Stimulated activated memory B cell treated with anti-CD40 and anti-IgM and Interleukin-4, amounts not matched to agents 10 μg/mL and 1 μg/mL and 100 μg/mL, for 72 hours (primary cell): ENCODE measurements around the gene TRPC4.

Experiments
- ATAC-seq: fragments of 150-1000 bp; cut with Tn5 transposase; 2 replicates; pipeline ENCODE4 v1.10.0; 2021
- H3K27ac Mint-ChIP-seq: one replicate; pipeline ENCODE4 v1.8.0; 2022; ENCODE audit warnings: mild to moderate bottlenecking, mixed read lengths
- H3K27me3 Mint-ChIP-seq: one replicate; pipeline ENCODE4 v1.8.0; 2022; ENCODE audit warnings: mixed read lengths
- H3K36me3 Mint-ChIP-seq: one replicate; pipeline ENCODE4 v1.8.0; 2022; ENCODE audit warnings: mixed read lengths
- H3K4me1 Mint-ChIP-seq: one replicate; pipeline ENCODE4 v1.8.0; 2022; ENCODE audit warnings: mixed read lengths
- H3K4me3 Mint-ChIP-seq: one replicate; pipeline ENCODE4 v1.8.0; 2022; ENCODE audit warnings: mild to moderate bottlenecking, moderate library complexity, mixed read lengths
- H3K9me3 Mint-ChIP-seq: one replicate; pipeline ENCODE4 v1.8.0; 2022; ENCODE audit warnings: mixed read lengths

The TRPC4 gene

DNA sequence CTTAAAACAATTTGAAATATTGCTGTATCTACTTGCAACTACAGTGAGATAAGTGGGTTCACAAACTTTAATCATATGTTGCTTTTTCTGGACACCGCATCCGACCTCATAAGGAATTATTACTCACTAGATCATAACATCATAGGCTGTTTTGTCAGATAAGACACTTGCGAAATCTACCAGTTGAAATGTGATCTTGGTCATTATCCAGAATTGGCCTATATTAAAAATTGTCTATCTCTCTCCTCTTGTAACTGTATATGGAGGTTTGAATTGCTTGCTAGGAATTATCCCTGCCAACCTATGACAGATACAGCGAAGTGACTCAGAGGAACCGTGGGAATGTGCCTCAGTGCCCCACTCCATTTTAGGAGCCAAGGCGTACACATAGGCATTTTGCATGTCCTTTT lies 154.0 kb downstream of the TRPC4 start:
- Mint-ChIP-seq H3K9me3 (peaks cover 3% of the 10 kb centered on the region), H3K27ac (no peak overlapping the region), H3K4me3 (no peak overlapping the region), H3K36me3 (no peaks in the 10 kb centered on the region), H3K27me3 (no peaks in the 10 kb centered on the region), H3K4me1 (no peaks in the 10 kb centered on the region)
- ATAC-seq = no peak

DNA sequence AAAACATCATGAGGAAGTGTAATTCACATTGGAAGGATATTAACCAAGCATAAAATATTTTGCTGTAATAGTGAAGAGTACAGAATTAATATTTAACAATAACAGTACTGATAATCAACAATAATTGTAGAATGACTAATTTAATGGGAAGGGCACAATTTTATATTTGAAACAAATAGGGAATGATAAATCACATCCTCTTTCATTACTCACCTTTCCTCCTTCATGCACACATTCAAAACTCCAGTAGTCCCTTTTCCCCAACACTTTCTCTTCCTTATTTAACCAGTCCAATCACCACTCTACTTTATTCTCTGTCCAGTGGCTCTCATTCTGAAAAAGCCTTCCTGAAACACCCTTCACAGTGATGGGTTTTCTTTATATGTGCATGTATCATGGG lies 160.3 kb downstream of the TRPC4 start:
- H3K9me3 Mint-ChIP-seq = no peaks in the 10 kb centered on the region
- no peak for ATAC-seq
- no peaks in the 10 kb centered on the region for H3K4me1 Mint-ChIP-seq
- no peaks in the 10 kb centered on the region for H3K36me3 Mint-ChIP-seq
- no peaks in the 10 kb centered on the region for H3K27me3 Mint-ChIP-seq
- no peak overlapping the region for H3K4me3 Mint-ChIP-seq
- no peak overlapping the region for H3K27ac Mint-ChIP-seq

DNA sequence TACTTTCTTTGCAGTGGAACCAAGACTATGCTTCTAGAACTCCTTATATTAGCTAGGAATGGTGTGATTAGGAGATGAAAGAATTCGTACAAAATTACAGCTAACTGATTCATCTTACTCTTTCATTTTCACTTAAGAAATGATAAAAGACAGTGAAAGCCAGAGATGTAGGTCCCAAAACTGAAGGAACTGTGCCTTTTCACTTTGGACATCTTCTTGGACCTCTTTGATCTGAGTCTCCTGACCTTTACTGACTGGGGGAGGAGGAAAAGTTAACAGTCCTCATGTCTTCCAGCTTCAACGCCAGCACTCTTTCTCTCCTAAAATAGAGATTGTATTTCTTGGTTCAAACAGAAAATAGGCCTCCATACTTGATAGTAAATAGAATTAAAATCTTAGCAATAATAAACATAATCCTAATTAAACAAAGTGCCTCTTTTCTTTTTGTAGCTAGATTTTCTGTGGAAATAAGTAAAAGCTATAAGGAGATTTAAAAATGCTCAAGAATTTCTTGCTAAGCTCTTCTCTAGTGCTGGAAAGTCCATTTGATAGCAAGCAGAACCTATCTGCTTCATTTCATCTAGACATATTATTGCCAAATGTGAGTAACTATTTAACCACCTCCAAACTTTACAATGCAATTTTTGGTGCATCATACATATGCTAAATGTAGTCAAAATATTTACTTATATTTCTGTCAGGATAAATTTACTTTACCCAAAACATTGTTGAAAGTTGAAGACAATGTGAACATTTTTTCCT lies 161.7 kb downstream of the TRPC4 start:
- H3K9me3 Mint-ChIP-seq = no peaks in the 10 kb centered on the region
- no peak overlapping the region for H3K4me3 Mint-ChIP-seq
- no peak overlapping the region for H3K27ac Mint-ChIP-seq
- H3K27me3 Mint-ChIP-seq = no peaks in the 10 kb centered on the region
- H3K4me1 Mint-ChIP-seq = no peaks in the 10 kb centered on the region
- H3K36me3 Mint-ChIP-seq = no peaks in the 10 kb centered on the region
- ATAC-seq = no peak

DNA sequence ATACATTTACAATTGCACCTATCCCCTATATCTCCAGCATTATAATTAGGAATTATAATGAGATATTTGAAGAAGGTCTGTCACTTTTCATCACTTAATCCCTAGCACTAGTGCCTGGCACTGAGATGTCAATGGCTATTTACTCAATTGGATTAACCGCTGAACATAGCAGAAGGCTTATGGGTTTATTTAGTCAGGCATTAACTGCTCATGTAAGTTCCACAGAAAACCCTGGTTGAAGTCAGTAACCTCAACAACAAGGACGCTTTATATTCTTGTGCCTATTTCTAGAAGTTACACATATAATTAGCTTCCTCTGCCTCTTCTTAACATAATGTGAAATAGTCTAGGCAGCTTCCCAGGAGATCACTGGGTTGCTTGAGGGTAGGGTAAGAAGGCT lies 163.5 kb downstream of the TRPC4 start:
- Mint-ChIP-seq H3K27ac (no peak overlapping the region), H3K4me3 (no peak overlapping the region), H3K9me3 (peaks cover 2% of the 10 kb centered on the region), H3K36me3 (no peaks in the 10 kb centered on the region), H3K27me3 (no peaks in the 10 kb centered on the region), H3K4me1 (no peaks in the 10 kb centered on the region)
- no peak for ATAC-seq

DNA sequence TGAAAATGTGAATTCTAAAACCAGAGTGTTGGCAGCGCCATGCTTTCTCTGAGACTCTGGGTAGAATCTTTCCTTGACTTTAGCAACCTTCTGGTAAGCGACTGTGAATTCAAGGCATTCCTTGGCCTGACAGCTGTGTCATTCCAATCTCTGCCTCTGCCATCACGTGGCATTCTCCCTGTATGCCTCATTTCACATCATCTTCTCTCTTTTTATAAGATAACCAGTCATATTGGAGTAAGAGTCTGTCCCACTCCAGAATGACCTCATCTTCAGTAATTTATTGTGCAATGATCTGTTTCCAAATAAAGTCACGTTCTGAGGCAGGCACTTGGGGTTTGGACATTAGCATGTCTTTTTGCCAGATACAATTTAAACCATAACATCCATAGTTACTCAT lies 167.6 kb downstream of the TRPC4 start:
- ATAC-seq = no peak
- H3K9me3 Mint-ChIP-seq = peaks cover 2% of the 10 kb centered on the region
- H3K27ac Mint-ChIP-seq = no peak overlapping the region
- H3K36me3 Mint-ChIP-seq = no peaks in the 10 kb centered on the region
- H3K4me1 Mint-ChIP-seq = no peaks in the 10 kb centered on the region
- H3K4me3 Mint-ChIP-seq = no peak overlapping the region
- no peaks in the 10 kb centered on the region for H3K27me3 Mint-ChIP-seq

GRCh38 chr13:37701306-37701705 lies 168.3 kb downstream of the TRPC4 start:
- no peaks in the 10 kb centered on the region for H3K4me1 Mint-ChIP-seq
- peaks cover 2% of the 10 kb centered on the region for H3K9me3 Mint-ChIP-seq
- H3K4me3 Mint-ChIP-seq = no peak overlapping the region
- H3K36me3 Mint-ChIP-seq = no peaks in the 10 kb centered on the region
- H3K27ac Mint-ChIP-seq = no peak overlapping the region
- no peaks in the 10 kb centered on the region for H3K27me3 Mint-ChIP-seq
- ATAC-seq = no peak

- Mint-ChIP-seq H3K27me3 (no peaks in the 10 kb centered on the region), H3K4me1 (no peaks in the 10 kb centered on the region), H3K4me3 (no peak overlapping the region), H3K36me3 (no peaks in the 10 kb centered on the region), H3K27ac (no peak overlapping the region), H3K9me3 (peaks cover 2% of the 10 kb centered on the region)
- no peak for ATAC-seq
These were observed 168.7 kb downstream of the TRPC4 start for GRCh38 chr13:37700887-37701286.

DNA sequence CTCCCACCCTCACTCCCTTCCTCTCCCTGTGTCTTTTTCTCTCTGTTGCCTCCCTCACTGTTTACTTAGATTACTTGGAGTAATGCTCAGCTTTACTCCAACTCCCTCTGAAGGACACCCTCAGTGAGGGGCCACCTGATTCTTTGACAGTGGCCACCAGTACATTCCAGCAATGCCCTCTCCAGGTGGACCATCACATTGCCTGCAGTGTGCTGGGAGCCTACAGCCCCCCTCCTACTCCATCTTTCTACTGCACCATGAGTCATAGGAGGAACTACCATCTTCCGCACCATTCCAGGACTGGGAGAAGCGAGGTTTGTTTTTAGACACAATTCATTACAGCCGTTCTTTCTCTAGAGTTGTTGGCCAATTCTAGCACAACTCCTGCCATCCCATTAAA lies 174.4 kb downstream of the TRPC4 start:
- Mint-ChIP-seq H3K27ac (no peak overlapping the region), H3K9me3 (no peaks in the 10 kb centered on the region), H3K27me3 (no peaks in the 10 kb centered on the region), H3K4me3 (no peak overlapping the region), H3K36me3 (no peaks in the 10 kb centered on the region), H3K4me1 (no peaks in the 10 kb centered on the region)
- no peak for ATAC-seq

GRCh38 chr13:37690361-37690760 lies 179.2 kb downstream of the TRPC4 start:
- no peaks in the 10 kb centered on the region for H3K36me3 Mint-ChIP-seq

GRCh38 chr13:37686501-37686900 lies 183.1 kb downstream of the TRPC4 start:
- no peaks in the 10 kb centered on the region for H3K36me3 Mint-ChIP-seq
- no peak overlapping the region for H3K4me3 Mint-ChIP-seq
- H3K27ac Mint-ChIP-seq = no peak overlapping the region
- H3K9me3 Mint-ChIP-seq = no peaks in the 10 kb centered on the region
- no peak for ATAC-seq
- no peaks in the 10 kb centered on the region for H3K4me1 Mint-ChIP-seq
- H3K27me3 Mint-ChIP-seq = no peaks in the 10 kb centered on the region

More at GRCh38 chr13:37690361-37690760, 179.2 kb downstream of the TRPC4 start:
- no peaks in the 10 kb centered on the region for H3K9me3 Mint-ChIP-seq
- no peak overlapping the region for H3K27ac Mint-ChIP-seq
- no peaks in the 10 kb centered on the region for H3K27me3 Mint-ChIP-seq
- ATAC-seq = no peak
- no peaks in the 10 kb centered on the region for H3K4me1 Mint-ChIP-seq
- H3K4me3 Mint-ChIP-seq = no peak overlapping the region

GRCh38 chr13:37685206-37685605 lies 184.4 kb downstream of the TRPC4 start:
- no peaks in the 10 kb centered on the region for H3K27me3 Mint-ChIP-seq
- no peak overlapping the region for H3K4me3 Mint-ChIP-seq
- H3K27ac Mint-ChIP-seq = no peak overlapping the region
- no peaks in the 10 kb centered on the region for H3K9me3 Mint-ChIP-seq
- ATAC-seq = no peak
- no peaks in the 10 kb centered on the region for H3K36me3 Mint-ChIP-seq
- no peaks in the 10 kb centered on the region for H3K4me1 Mint-ChIP-seq

DNA sequence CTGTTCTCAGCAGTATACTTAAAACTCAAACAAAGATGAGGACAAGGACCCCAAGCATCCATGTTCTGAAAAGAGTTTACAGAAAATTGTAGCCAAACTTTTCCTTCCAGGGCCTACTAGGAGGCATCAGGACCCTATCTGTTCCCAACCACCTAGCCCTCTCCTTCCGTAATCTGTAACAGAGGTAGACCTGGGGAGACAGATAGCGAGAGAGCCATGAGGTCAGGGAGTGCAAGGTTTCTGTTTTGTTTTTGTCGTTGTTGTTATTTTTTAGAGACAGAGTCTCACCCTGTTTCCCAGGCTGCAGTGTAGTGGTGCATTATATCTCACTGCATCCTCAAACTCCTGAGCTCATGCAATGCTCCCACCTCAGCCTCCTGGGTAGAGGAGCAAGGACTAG lies 187.1 kb downstream of the TRPC4 start:
- no peak overlapping the region for H3K27ac Mint-ChIP-seq
- no peaks in the 10 kb centered on the region for H3K36me3 Mint-ChIP-seq
- ATAC-seq = no peak
- no peaks in the 10 kb centered on the region for H3K9me3 Mint-ChIP-seq
- H3K4me3 Mint-ChIP-seq = no peak overlapping the region
- no peaks in the 10 kb centered on the region for H3K4me1 Mint-ChIP-seq
- H3K27me3 Mint-ChIP-seq = no peaks in the 10 kb centered on the region

DNA sequence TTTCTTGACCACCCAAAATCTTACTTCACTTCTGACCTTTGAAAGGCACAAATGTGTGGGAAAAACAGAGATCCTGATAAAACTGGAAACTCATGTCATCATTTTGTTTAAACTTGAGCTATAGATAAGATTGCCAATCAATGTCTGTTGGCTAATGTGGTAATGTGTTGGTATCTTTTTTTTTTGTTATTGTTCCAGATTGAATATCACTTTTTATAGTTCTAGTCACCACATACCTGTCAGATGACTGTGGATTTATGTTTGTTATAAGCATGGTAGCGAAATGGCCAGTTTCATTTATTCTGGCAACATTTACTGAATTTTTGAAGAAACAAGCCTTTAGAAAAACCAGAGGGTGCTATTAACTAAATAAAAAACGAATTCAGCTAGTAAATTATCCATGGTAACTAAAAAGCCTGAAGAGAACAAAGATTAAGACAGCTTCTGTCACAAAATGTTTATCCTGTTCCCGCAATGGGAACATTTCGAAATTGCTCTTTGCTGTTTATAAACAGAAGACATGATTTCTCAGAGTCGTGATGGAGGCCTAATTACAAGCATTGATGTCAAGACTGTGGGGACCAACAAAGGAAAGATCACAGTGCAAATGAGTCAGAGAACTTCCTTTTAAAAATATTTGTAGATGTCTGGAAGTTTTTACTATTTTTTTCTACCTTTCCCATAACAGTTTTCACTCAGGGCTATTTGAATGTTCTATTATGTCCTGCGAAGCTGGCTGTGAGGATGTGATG lies 188.1 kb downstream of the TRPC4 start:
- no peak overlapping the region for H3K27ac Mint-ChIP-seq
- no peak for ATAC-seq
- no peaks in the 10 kb centered on the region for H3K36me3 Mint-ChIP-seq
- no peaks in the 10 kb centered on the region for H3K9me3 Mint-ChIP-seq
- no peak overlapping the region for H3K4me3 Mint-ChIP-seq
- no peaks in the 10 kb centered on the region for H3K27me3 Mint-ChIP-seq
- no peaks in the 10 kb centered on the region for H3K4me1 Mint-ChIP-seq

GRCh38 chr13:37680137-37680536 lies 189.4 kb downstream of the TRPC4 start:
- H3K4me1 Mint-ChIP-seq = no peaks in the 10 kb centered on the region
- H3K36me3 Mint-ChIP-seq = no peaks in the 10 kb centered on the region
- H3K4me3 Mint-ChIP-seq = no peak overlapping the region
- ATAC-seq = no peak
- no peaks in the 10 kb centered on the region for H3K27me3 Mint-ChIP-seq
- H3K9me3 Mint-ChIP-seq = no peaks in the 10 kb centered on the region
- H3K27ac Mint-ChIP-seq = no peak overlapping the region

DNA sequence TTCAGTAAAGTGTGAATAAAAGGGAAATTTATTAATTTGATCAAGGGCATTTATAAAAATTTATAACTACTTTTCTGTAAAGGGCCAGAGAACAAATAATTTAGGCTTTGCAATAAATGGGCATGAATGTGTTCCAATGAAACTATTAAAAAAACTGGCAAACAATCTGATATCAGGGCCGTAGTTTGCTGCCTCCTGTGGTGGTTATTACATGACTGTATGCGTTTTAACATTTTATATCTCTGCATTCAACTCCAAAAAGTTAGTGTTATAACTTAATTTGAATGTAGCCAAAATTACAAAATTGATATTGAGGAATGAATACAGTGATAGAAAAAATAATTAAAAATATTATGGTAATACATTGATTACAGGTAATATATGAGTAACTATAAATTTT lies 190.5 kb downstream of the TRPC4 start:
- Mint-ChIP-seq H3K36me3 (no peaks in the 10 kb centered on the region), H3K9me3 (no peaks in the 10 kb centered on the region), H3K4me3 (no peak overlapping the region), H3K27me3 (no peaks in the 10 kb centered on the region), H3K27ac (no peak overlapping the region), H3K4me1 (no peaks in the 10 kb centered on the region)
- ATAC-seq = no peak

GRCh38 chr13:37669845-37670244 lies 199.7 kb downstream of the TRPC4 start:
- H3K4me1 Mint-ChIP-seq = no peaks in the 10 kb centered on the region
- no peaks in the 10 kb centered on the region for H3K27me3 Mint-ChIP-seq
- ATAC-seq = no peak

More at GRCh38 chr13:37669845-37670244, 199.7 kb downstream of the TRPC4 start:
- no peaks in the 10 kb centered on the region for H3K36me3 Mint-ChIP-seq
- H3K9me3 Mint-ChIP-seq = peaks cover 6% of the 10 kb centered on the region
- H3K4me3 Mint-ChIP-seq = no peak overlapping the region
- no peak overlapping the region for H3K27ac Mint-ChIP-seq
